Kidney epithelial cell (primary cell): ENCODE data around the gene GRAP2. TPM values are rescaled to one million over a fixed set of nuclear protein-coding genes. Genes with fewer than 3 reads are reported as not detected.

ENCODE experiments used
- DNase-seq: peaks from one replicate; pipeline ENCODE4 v3.0.0-alpha.2; 2010; ENCODE audit warnings: low read depth
- H3K27me3 ChIP-seq: 2 replicates; pipeline ENCODE4 v1.6.0; 2011; ENCODE audit warnings: low read length; ENCODE audit not compliant: control insufficient read depth, insufficient read depth
- H3K36me3 ChIP-seq: 2 replicates; pipeline ENCODE4 v1.5.1; 2011; ENCODE audit warnings: low read length; ENCODE audit not compliant: control insufficient read depth, insufficient read depth
- H3K4me3 ChIP-seq: 2 replicates; pipeline ENCODE4 v1.5.1; 2011; ENCODE audit warnings: low read depth, mild to moderate bottlenecking, control low read depth, low read length
- CTCF ChIP-seq: IDR thresholded peaks from 2 replicates; pipeline ENCODE4 v1.5.1; 2011; ENCODE audit warnings: mild to moderate bottlenecking, moderate library complexity, low read length, control low read depth, inconsistent platforms; ENCODE audit not compliant: insufficient read depth, poor library complexity, severe bottlenecking
- total RNA-seq: library from RNA; depleted of rRNA; stranded (reverse); fragments of >200 nt; gene quantifications from 2 replicates; pipeline ENCODE4 v1.2.3, GENCODE V29; 2015

The GRAP2 gene
- total RNA-seq, 1 donor from 2014 or later = not detected

DNA sequence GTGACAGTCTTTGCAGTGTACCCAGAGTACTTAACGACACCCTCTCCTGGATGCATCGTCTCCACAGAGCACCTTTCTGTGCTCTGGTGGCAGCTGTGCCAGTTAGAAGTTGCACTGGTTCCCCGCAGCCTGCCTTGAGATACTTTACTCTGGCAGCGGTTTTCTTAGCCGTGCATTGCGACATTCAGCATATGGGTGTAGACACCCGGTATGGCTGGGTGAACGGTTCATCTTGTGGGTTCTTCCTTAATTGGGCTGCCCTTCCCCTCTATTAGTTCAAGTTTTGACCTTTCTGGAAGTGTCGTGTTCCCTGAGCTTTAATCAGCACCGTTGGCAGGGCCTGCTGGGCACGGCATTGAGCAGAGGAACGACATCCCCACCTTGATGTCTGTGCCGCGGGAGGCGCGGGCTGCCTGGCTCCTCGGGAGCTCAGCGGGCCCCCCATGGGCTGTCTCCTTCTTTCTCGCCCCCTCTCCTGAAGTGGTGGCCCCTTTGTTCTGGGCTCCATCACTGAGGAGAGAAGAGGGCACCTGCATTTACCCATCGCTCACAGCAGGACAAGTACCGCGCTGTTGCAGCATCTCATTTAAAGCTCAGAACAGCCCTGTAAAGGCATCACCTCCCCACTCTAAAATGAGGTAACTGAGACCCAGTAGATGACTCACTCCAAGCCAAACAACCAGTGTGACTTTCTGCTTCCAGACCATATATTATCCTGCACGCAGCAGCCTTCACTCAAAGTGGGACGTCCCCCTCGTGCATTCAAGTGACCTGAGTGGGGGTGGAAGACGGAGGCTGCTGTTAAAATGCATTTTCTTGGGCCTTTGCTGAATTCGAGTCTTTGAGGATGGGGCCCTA is 107.2 kb downstream of the GRAP2 start:
- H3K27me3 ChIP-seq = peaks cover 6% of the 10 kb centered on the region
- H3K4me3 ChIP-seq = no peak overlapping the region
- no peak for DNase-seq
- H3K36me3 ChIP-seq = no peaks in the 10 kb centered on the region
- TF ChIP-seq CTCF = no peak

DNA sequence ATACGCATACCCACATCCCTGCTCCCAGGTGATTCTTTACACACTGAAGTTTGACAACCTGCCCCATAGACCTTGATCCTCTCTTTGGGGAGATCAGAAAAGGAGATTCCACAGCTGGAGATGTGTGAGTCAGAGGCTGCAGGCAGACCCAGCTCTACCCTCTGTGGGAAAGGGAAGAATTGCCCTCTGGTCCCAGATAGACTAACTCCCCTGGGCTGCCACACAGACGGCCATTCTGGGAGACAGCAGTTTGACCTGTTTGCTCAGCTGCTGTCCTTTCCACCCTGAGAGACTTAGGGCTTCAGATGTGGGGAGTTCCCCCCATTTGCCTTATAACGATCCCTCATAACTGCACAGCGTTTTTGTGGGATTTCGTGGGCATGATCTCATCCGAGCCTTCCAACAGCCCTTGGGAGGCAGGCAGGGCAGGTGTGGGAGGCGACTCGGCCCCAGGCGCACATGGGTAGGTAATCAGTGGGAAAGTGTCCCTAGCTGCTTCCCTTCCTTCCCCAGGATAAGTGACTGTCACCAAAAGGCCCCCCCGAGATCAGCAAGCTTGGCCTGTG is 107.9 kb downstream of the GRAP2 start:
- no peak for TF ChIP-seq CTCF
- Histone ChIP-seq H3K4me3 (no peak overlapping the region), H3K27me3 (peaks cover 6% of the 10 kb centered on the region), H3K36me3 (no peaks in the 10 kb centered on the region)
- peak; percentile 21 for DNase-seq

- no peak for DNase-seq
- no peaks in the 10 kb centered on the region for H3K36me3 ChIP-seq
- peaks cover 6% of the 10 kb centered on the region for H3K27me3 ChIP-seq
- H3K4me3 ChIP-seq = no peak overlapping the region
- TF ChIP-seq CTCF = no peak
Observed at GRCh38 chr22:40009292-40009774, 108.4 kb downstream of the GRAP2 start.

DNA sequence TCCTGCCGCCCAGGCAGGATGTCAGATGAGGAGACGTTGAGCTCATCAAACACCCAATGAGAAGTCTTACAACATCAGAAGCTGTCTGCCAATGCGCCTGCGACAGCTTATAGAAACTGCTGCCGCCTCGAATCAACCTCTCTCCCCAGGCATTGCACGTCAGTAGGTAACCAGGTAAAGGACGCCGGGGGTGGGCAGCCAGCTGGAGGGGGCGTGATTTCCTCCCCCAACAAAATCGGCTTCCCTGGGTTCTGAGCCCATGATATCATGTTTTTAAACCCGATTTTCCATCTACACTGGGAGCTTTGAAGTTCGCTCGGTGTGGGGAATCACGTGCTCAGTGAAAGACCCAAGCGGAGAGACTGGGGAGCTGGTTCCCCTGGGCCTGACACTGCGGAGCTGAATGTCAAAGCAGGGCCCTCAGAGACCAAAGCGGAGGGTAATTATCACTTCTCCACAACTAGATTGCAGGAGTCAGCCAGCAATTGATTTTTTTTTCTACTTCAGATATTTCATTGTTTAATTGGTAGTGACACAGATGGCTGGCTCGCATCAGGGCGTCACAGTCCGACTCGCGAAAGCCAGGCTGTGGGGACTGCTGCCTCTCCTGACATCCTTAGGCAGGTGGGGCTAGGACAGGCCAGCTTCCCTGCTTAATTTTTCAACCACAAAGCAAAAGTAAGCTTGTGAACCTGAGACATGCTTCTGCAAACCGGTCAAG is 109.2 kb downstream of the GRAP2 start:
- TF ChIP-seq CTCF = no peak
- H3K4me3 ChIP-seq = no peak overlapping the region
- no peak for DNase-seq
- H3K27me3 ChIP-seq = peaks cover 6% of the 10 kb centered on the region
- no peaks in the 10 kb centered on the region for H3K36me3 ChIP-seq

- H3K36me3 ChIP-seq = no peaks in the 10 kb centered on the region
- no peak for DNase-seq
- H3K4me3 ChIP-seq = no peak overlapping the region
- H3K27me3 ChIP-seq = peaks cover 6% of the 10 kb centered on the region
- no peak for TF ChIP-seq CTCF
Observed at GRCh38 chr22:40010746-40011145, 109.9 kb downstream of the GRAP2 start.
